ENCODE results near the gene NFATC2IP. TPM values are rescaled to one million over a fixed set of nuclear protein-coding genes. Genes with fewer than 3 reads are reported as not detected.

The NFATC2IP gene
- total and polyA plus RNA-seq, 2 of the 4 experiments (the other 2 are of a cell fraction): 10.0 to 29.1 TPM

GRCh38 chr16:29012913-29013553 lies 62.3 kb downstream of the NFATC2IP start:
- H2BK15ac ChIP-seq (ENCODE audit: low read depth, low read length): no peak overlapping the region
- H3K36me3 ChIP-seq (ENCODE audit: control insufficient read depth, insufficient read depth, low read length): no peaks in the 10 kb centered on the region
- H2BK20ac ChIP-seq (ENCODE audit: low read depth, low read length): no peak overlapping the region
- peak overlapping the region; percentile 6; the same call in 1 of the 2 replicates for H4K5ac ChIP-seq (ENCODE audit: low read depth, low read length)
- H3K4me1 ChIP-seq (ENCODE audit: control insufficient read depth, insufficient read depth, low read length): peaks cover 2% of the 10 kb centered on the region; the same call in 1 of the 2 replicates
- ChIA-PET POLR2A (ENCODE audit: unreplicated experiment) (no interaction called here), CTCF (interaction anchor here (1.4 kb wide), 1 partner anchor 39 kb away, joined by 3 read pairs; no protein-coding TSS in a partner anchor)
- ATAC-seq (ENCODE audit: low read depth): peak; percentile 30; the same call in 1 of the 2 replicates
- H3K27ac ChIP-seq (ENCODE audit: insufficient read depth, low read length): peak overlapping the region; percentile 70; the same call in 1 of the 2 replicates
- H3K27me3 ChIP-seq (ENCODE audit: control insufficient read depth, insufficient read depth, low read length): no peaks in the 10 kb centered on the region; the same call in 1 of the 2 replicates
- no peak overlapping the region for H3K23ac ChIP-seq (ENCODE audit: low read depth, low read length)
- no peak overlapping the region for H2AK5ac ChIP-seq (ENCODE audit: low read depth, low read length)
- H4K8ac ChIP-seq (ENCODE audit: low read depth in 2 of 2, low read length in 2 of 2): no peak overlapping the region
- intact Hi-C loops (cut with micrococcal nuclease): no loop called here
- no peak overlapping the region for H4K91ac ChIP-seq (ENCODE audit: insufficient read depth, low read depth, low read length)
- H3K4ac ChIP-seq (ENCODE audit: low read depth, low read length): no peak overlapping the region
- H3K79me1 ChIP-seq (ENCODE audit: low read depth in 1 of 2, low read length in 2 of 2): no peaks in the 10 kb centered on the region
- H2BK120ac ChIP-seq (ENCODE audit: low read depth, low read length): no peak overlapping the region; the same call in 1 of the 2 replicates
- dilution Hi-C loops (cut with HindIII; ENCODE audit: low sequenced_read_pairs, unreplicated experiment): no loop called here
- no TSS peak for BruUV-seq (replicated peaks)
- H3K9ac ChIP-seq (ENCODE audit: low read depth, low read length): no peak overlapping the region
- no peak overlapping the region; the same call in 1 of the 2 replicates for H3K18ac ChIP-seq (ENCODE audit: low read depth, low read length)
- H3K4me2 ChIP-seq (ENCODE audit: low read depth, low read length): no peak overlapping the region; the same call in 1 of the 2 replicates
- H3K9me1 ChIP-seq (ENCODE audit: insufficient read depth, low read length): no peaks in the 10 kb centered on the region
- peak; percentile 4 for DNase-seq
- TF ChIP-seq USF2 (IDR thresholded peaks at IDR 0.05; ENCODE audit: low read depth, low read length) (peak; percentile 32), RFX5 (IDR thresholded peaks at IDR 0.05; ENCODE audit: low read depth, low read length) (no peak), BHLHE40 (IDR thresholded peaks at IDR 0.05; ENCODE audit: low read depth, low read length) (no peak)
- H2AFZ ChIP-seq (replicated peaks; ENCODE audit: low read length, poor library complexity): no peak overlapping the region
- WGBS, 2 experiments (ENCODE audit: extremely low coverage in 2 of 2, insufficient read length in 1 of 2): no CpG with 5 or more reads among the region's 9 CpGs
- in situ Hi-C loops (cut with MboI; ENCODE audit: low sequenced_read_pairs): no loop called here
- H4K20me1 ChIP-seq (ENCODE audit: insufficient read depth, low read length): no peaks in the 10 kb centered on the region
- no peak overlapping the region for H3K56ac ChIP-seq (ENCODE audit: extremely low read depth, insufficient read depth, low read length)
- no peak overlapping the region for H2BK5ac ChIP-seq (ENCODE audit: low read depth, low read length, poor library complexity, severe bottlenecking)
- H3K14ac ChIP-seq (replicated peaks; ENCODE audit: low read depth, low read length): no peak overlapping the region
- no peak overlapping the region for H2AK9ac ChIP-seq (replicated peaks; ENCODE audit: low read depth, low read length, poor library complexity)
- no peak overlapping the region for H3K4me3 ChIP-seq (ENCODE audit: insufficient read depth, low read depth, low read length)
- no peaks in the 10 kb centered on the region for H3K9me3 ChIP-seq (ENCODE audit: control insufficient read depth, insufficient read depth, low read length)
